HG03108 (cell line): ENCODE results near the gene NLRP1.
"Not testable (repeated sequence)": the region's sequence is repeated elsewhere in the genome, so short reads cannot be mapped to it uniquely, and the experiment has no call there.

Experiments used
- ATAC-seq: cut with Tn5 transposase; IDR thresholded peaks from one replicate; pipeline ENCODE4 v1.9.1; 2021; ENCODE audit warnings: moderate library complexity; ENCODE audit not compliant: unreplicated experiment

The NLRP1 gene

DNA sequence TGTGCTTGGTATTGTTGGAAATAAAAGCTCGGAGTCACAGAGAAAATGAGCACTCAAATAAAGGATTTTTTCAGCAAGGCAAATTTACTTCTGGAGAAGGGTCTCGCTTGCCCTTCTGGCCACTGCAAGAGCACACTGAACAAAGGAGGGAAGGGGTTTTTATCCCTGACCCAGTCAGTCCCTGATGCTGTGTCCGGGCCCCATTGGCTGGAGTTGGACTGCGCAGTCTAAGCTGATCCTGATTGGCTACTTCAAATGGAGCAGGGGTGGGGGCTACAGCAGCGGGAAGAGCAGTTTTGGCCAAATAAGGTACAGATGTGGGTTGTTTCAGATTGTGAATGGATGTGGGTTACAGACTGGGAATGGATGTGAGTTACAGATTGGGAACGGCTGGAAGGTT, 4.3 kb upstream of the NLRP1 start:
- no peak for ATAC-seq

DNA sequence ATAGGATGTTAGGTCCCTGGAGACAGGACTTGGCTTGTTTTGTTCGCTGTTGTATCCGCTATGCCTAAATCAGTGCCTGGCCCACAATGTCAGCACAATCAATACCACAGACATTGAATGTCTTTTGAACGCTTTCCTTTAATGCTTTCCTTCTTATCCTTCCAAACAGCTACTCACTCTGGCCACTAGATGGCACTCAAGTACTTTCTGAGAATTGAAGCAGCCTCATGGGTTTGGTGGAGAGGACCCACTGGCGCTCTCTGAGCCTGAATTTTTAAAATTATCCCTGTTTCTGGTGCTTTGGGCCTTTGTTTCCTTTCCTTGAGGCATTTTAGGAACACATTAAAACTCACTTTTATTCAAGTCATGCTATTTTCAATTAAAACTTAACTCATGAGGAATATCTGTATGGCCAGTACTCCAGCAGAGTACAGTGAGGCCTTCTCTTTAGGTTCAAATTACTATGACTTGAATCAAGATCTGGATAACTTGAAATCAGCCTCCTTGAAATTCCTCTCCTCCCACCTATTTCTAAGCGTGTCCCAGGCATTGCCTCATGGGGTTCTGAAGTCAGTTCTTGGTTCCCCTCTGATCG, 3.2 kb upstream of the NLRP1 start:
- ATAC-seq = no peak

DNA sequence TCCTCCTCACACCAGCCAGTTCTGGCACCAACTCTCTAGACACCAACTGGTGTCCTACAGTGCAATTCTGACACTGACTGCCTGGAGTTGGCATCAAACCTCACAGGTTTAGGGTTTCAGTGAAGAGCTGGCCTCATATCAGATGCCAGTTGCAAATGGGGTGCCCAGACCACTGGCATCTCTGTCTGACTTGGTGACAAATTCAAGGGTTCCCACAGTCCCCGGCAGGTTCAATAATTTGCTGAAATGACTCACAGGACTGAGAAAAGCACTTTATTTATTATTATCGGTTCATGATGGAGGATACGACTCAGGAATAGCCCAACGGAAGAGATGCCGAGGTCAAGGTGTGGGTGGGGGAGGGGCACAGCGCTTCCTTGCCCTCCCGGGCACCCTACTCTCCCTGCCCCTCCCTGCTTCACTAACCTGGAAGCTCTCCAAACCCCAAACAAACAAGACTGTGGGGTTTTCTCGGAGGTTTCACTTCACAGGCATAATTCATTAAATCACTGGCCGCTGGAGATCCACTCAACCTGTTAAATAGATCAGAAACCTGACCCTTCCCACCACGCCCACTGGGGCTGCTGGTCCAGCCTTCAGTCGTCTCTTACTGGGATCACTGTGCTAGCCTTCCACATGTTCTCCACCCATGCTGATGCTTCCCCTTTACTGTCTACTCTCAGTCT, 1.7 kb upstream of the NLRP1 start:
- ATAC-seq = no peak

- no peak for ATAC-seq
Observed at GRCh38 chr17:5585287-5585794, 1.0 kb upstream of the NLRP1 start.

DNA sequence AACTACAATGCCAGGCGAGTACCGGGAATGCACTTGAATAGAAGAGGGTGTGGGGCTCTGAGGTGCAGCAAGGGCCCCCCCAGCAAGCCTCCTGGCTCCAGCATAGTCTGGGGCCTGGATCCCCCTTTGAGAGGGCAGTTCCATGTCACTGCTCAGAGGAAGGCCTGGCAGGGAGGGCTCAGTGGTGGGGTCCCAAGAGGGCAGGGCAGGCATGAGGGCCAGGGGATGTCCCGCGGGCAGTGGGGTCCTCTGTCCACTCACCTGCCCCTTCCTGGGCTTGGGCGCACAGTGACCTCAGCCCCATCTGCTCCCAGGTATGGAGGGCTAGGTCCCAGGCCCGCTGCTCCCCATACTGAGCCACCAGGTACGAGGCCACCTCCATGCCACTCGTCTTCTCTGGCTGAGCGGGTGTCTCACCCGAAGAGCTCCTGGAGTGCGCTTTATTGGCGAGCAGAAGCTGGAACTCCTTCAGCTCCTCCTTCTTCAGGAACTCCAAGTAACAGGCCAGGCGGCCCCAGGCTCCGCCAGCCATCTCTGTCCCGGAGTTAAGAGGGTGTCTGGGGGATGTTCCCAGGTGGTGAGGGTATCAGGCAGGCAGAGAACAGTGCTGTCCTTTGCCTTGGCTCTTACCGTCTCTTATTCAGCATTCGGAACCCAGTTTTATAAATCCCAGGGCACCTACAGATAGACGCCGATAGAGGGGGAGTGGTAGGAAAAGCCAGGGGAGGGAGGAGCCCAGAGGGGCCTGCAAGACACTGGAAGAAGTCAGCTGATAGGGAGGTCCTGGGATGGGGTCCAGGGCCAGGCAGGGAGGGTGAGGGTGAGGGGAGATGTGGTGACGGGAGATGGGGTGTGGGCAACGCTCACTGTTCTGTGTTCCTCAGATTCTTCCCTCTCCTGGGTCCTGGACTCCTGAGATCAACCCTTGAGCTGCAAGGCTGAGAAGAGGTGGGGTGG, 605 bp downstream of the NLRP1 start:
- ATAC-seq = peak; percentile 3

GRCh38 chr17:5582209-5583185, 1.8 kb downstream of the NLRP1 start:
- no peak for ATAC-seq

DNA sequence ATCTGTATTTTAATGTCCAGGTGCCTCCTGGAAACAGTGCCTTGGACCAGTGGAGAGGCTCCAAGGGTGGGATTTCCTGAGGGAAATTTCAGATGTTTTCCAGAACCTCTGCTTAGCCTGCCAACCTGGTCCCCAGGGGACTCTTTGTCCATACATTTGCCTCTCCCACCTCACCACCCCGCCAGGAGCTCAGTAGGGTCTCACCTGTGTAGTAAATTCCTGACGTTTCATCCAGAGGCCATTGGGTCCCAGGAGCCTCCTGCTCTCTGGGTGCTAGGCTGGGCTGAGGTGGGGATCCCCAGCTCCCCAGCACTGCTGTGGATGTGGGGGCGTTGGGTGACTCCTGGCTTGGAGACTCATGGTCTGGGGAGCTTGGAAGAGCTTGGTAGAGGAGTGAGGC, 2.7 kb downstream of the NLRP1 start:
- no peak for ATAC-seq

- no peak for ATAC-seq
Observed at GRCh38 chr17:5580969-5581368, 3.3 kb downstream of the NLRP1 start.

DNA sequence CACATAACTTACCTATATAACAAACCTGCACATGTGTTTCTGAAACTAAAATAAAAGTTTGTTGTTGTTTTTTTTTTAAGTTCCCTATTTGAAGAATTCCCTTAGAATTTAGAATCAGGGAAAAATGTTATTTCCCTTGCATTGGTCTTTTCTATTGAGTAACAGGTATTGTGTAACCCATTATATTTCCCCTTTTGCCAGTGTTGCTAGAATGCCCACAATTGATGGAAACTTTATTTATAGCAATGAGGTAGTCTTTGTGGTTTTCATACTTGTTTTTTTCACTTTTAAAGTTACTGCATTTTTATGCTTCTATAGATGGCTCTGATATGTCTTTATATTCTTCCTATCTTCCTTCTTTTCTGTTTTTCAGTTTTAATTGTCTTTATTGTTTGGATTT, 3.9 kb downstream of the NLRP1 start:
- no peak for ATAC-seq

GRCh38 chr17:5578768-5579167, 5.5 kb downstream of the NLRP1 start:
- ATAC-seq = not testable (repeated sequence)

DNA sequence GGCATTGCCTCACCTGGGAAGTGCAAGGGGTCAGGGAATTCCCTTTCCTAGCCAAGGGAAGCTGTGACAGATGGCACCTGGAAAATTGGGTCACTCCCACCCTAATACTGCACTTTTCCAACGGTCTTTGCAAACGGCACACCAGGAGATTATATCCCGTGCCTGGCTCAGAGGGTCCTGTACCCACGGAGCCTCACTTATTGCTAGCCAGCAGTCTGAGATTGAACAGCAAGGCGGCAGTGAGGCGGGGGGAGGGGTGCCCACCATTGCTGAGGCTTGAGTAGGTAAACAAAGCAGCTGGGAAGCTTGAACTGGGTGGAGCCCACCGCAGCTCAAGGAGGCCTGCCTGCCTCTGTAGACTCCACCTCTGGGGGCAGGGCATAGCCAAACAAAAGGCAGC, 11.3 kb downstream of the NLRP1 start:
- not testable (repeated sequence) for ATAC-seq

GRCh38 chr17:5571281-5571680, 13.0 kb downstream of the NLRP1 start:
- no peak for ATAC-seq

GRCh38 chr17:5565808-5566207, 18.5 kb downstream of the NLRP1 start:
- ATAC-seq = no peak

GRCh38 chr17:5563456-5563855, 20.9 kb downstream of the NLRP1 start:
- ATAC-seq = no peak

DNA sequence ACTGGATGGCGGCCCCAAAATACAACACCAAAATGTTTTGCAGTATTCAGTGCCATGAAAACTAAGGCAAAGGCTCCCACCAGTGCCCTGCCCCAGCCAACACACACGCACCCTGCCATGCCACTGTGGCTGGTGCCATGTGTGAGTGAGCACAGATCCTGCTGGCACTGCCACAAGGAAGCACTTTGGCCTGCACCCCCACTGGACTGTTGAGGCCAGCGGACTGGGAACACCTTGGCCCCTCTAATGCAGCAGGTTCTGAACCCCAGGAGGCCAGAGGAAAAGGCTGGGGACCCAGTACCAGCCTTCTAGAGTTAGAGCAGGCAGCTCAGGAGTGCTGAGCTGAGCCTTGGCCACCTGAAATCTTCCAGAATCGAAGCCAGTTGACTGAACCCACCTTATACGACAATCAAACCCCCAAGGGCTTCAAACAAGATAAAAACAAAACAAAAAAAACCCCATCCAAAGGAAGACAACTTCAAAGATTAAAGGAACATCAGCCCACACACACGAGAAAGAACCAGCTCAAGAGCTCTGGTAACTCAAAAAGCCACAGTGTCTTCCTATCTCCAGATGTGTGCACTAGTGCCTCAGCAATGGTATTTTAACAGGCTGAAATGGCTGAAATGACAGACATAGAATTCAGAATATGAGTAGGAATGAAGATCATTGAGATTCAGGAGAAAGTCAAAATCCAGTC, 21.5 kb downstream of the NLRP1 start:
- ATAC-seq = no peak

- no peak for ATAC-seq
Observed at GRCh38 chr17:5561736-5562571, 22.4 kb downstream of the NLRP1 start.

- ATAC-seq = no peak
Observed at GRCh38 chr17:5560361-5560988, 23.8 kb downstream of the NLRP1 start.
